ENCODE data around the gene RNF220.

DNA sequence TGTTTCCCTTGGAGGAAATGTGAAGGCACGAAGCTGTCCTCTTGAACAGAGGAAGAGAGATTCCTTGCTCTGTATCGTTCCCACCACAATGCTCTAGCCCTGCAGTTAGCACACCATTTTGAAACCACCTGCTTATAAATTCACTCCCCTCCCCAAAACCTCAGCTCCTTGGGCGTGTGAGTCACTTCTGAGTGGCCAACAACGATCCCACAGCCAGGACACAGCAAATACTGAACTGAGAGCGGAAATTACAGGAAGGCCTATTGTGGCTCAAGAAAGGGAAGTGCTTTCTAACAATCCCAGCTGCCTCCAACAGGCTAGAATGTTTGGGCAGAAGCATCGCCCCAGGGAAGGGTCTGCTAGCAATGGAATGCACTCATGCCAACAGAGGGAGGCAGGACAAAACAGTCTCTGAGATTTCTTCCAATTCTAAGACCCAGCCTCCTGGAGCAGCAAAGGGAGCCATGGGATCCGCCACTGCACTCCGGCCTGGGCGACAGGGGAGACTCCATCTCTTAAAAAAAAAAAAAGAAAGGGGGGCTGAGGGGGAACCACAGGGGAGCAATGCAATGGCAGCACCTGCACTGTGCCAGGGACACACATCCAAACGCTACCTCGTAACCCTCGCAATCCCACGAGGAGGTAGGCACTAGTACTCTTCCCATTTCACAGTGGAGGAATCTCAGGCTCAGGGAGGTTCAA is 267.4 kb downstream of the RNF220 start:
- TF ChIP-seq EZH2 (IDR thresholded peaks at IDR 0.05), result no peak
- no peak for TF ChIP-seq POLR2AphosphoS5 (IDR thresholded peaks at IDR 0.05; ENCODE audit: borderline replicate concordance, low read depth, low read length)
- TF ChIP-seq FOXP2 (optimal IDR thresholded peaks at IDR 0.05; ENCODE audit: control extremely low read depth, extremely low read length, insufficient read depth), result no peak

Measured in SK-N-MC (cell line).